SK-N-SH (cell line): ENCODE results near the gene TFCP2L1. TPM values are rescaled to one million over a fixed set of nuclear protein-coding genes. Genes with fewer than 3 reads are reported as not detected.

ENCODE experiments used
- CTCF ChIA-PET: fragments of 300-600, 350-600 bp; formaldehyde crosslinking; extraction: SDS; loops from one replicate; lab custom pipeline; 2021; lab: Yijun Ruan, JAX
- POLR2A ChIA-PET: fragments of 350-600 bp; sonication (Branson Sonifier 250); formaldehyde crosslinking; extraction: SDS; loops from one replicate; lab custom pipeline; 2020; ENCODE audit warnings: antibody characterized with exemption, inconsistent platforms; lab: Yijun Ruan, JAX
- DNase-seq: peaks from one replicate; pipeline ENCODE4 v3.0.0; 2012
- H2AFZ ChIP-seq: fragments of 200-600 bp; sonication (generic); 2 replicates; pipeline ENCODE4 v1.8.1; 2016; ENCODE audit warnings: antibody characterized with exemption, mild to moderate bottlenecking, low read depth
- H3F3A ChIP-seq: fragments of 200-600 bp; sonication (generic); replicated peaks from 2 replicates; pipeline ENCODE3; 2016; ENCODE audit warnings: antibody characterized with exemption, mild to moderate bottlenecking; ENCODE audit not compliant: insufficient read depth
- H3K27ac ChIP-seq, 2 experiments: fragments of 200-500 bp in 1 of 2; fragments of 200-600 bp in 1 of 2; sonication (Bioruptor generic) in 1 of 2; sonication (generic), shearing (Covaris generic) in 1 of 2; 2 replicates each; pipeline versions ENCODE4 v1.5.1 to v1.6.1; 2014 to 2016; ENCODE audit warnings: low read depth in 2 of 2, inconsistent platforms in 1 of 2, low read length in 1 of 2, mild to moderate bottlenecking in 1 of 2, mixed read lengths in 1 of 2
- H3K27me3 ChIP-seq: fragments of 200-600 bp; sonication (generic), shearing (Covaris generic); 2 replicates; pipeline ENCODE4 v1.6.1; 2016; ENCODE audit warnings: mixed run types; ENCODE audit not compliant: insufficient read depth
- H3K36me3 ChIP-seq, 2 experiments: fragments of 200-500 bp in 1 of 2; fragments of 200-600 bp in 1 of 2; sonication (Bioruptor generic) in 1 of 2; sonication (generic) in 1 of 2; replicated peaks in 1 of 2; 2 replicates each; pipeline versions ENCODE3 to v1.5.1; 2014 to 2016; ENCODE audit warnings: low read length in 1 of 2, mild to moderate bottlenecking in 1 of 2; ENCODE audit not compliant: insufficient read depth in 2 of 2, control insufficient read depth in 1 of 2
- H3K4me1 ChIP-seq, 2 experiments: fragments of 200-500 bp in 1 of 2; fragments of 200-600 bp in 1 of 2; sonication (Bioruptor generic) in 1 of 2; sonication (generic), shearing (Covaris generic) in 1 of 2; 2 replicates each; pipeline versions ENCODE4 v1.5.1 to v1.6.1; 2014 to 2016; ENCODE audit warnings: low read depth in 1 of 2, low read length in 1 of 2, mixed run types in 1 of 2; ENCODE audit not compliant: insufficient read depth in 2 of 2, control insufficient read depth in 1 of 2
- H3K4me2 ChIP-seq: fragments of 200-600 bp; sonication (generic), shearing (Covaris generic); 2 replicates; pipeline ENCODE4 v1.6.1; 2017; ENCODE audit warnings: mixed run types
- H3K4me3 ChIP-seq, 2 experiments: fragments of 200-500 bp in 1 of 2; fragments of 200-600 bp in 1 of 2; sonication (Bioruptor generic) in 1 of 2; sonication (generic), shearing (Covaris generic) in 1 of 2; 2 replicates each; pipeline versions ENCODE4 v1.5.1 to v1.8.1; 2014 to 2016; ENCODE audit warnings: low read depth in 2 of 2, inconsistent platforms in 1 of 2, low read length in 1 of 2, mild to moderate bottlenecking in 1 of 2, mixed read lengths in 1 of 2, moderate library complexity in 1 of 2
- H3K79me2 ChIP-seq: fragments of 200-600 bp; sonication (generic); 2 replicates; pipeline ENCODE4 v1.8.1; 2017; ENCODE audit warnings: mild to moderate bottlenecking; ENCODE audit not compliant: insufficient read depth
- H3K9ac ChIP-seq: fragments of 200-600 bp; sonication (generic); 2 replicates; pipeline ENCODE4 v1.6.1; 2017; ENCODE audit warnings: mixed run types
- H3K9me2 ChIP-seq: fragments of 200-600 bp; sonication (generic); 2 replicates; pipeline ENCODE4 v1.6.1; 2017; ENCODE audit warnings: mixed run types
- H3K9me3 ChIP-seq: fragments of 200-600 bp; sonication (generic); 2 replicates; pipeline ENCODE4 v1.6.1; 2017; ENCODE audit warnings: mixed run types, mild to moderate bottlenecking, moderate library complexity
- H4K20me1 ChIP-seq: fragments of 200-600 bp; sonication (generic); 2 replicates; pipeline ENCODE4 v1.6.1; 2017; ENCODE audit warnings: mild to moderate bottlenecking, mixed run types; ENCODE audit not compliant: insufficient read depth
- EP300 ChIP-seq, 2 experiments: IDR thresholded peaks; 2 replicates each; pipeline versions ENCODE4 v1.4.0 to v1.6.1; 2012; ENCODE audit warnings: borderline replicate concordance in 1 of 2, low read depth in 1 of 2, low read length in 1 of 2
- FOXJ3 ChIP-seq: sonication (generic); formaldehyde crosslinking; IDR thresholded peaks from 2 replicates; pipeline ENCODE4 v1.5.1; 2020; ENCODE audit warnings: mild to moderate bottlenecking, missing genetic modification reagents
- JUND ChIP-seq: IDR thresholded peaks from 2 replicates; pipeline ENCODE4 v1.4.0; 2012
- POLR2AphosphoS5 ChIP-seq: IDR thresholded peaks from 2 replicates; pipeline ENCODE4 v1.6.1; 2012; ENCODE audit warnings: low read depth, low read length
- RAD21 ChIP-seq: IDR thresholded peaks from 2 replicates; pipeline ENCODE4 v1.6.1; 2012; ENCODE audit warnings: mild to moderate bottlenecking, low read length
- RXRA ChIP-seq: IDR thresholded peaks from 2 replicates; pipeline ENCODE4 v1.4.0; 2012; ENCODE audit warnings: low read depth, mild to moderate bottlenecking, borderline replicate concordance
- TAF1 ChIP-seq: IDR thresholded peaks from 2 replicates; pipeline ENCODE4 v1.6.1; 2012; ENCODE audit warnings: low read depth, mild to moderate bottlenecking, low read length, moderate library complexity, borderline replicate concordance
- TEAD4 ChIP-seq: IDR thresholded peaks from 2 replicates; pipeline ENCODE4 v1.4.0; 2012; ENCODE audit warnings: mild to moderate bottlenecking, borderline replicate concordance; ENCODE audit not compliant: insufficient read depth
- YY1 ChIP-seq: IDR thresholded peaks from 2 replicates; pipeline ENCODE4 v1.4.0; 2012; ENCODE audit warnings: low read depth, mild to moderate bottlenecking
- WGBS: methylation state at CpG from one replicate; pipeline ENCODE4 v1.1.6; 2017; ENCODE audit warnings: low lambda C conversion rate; 5-methylcytosine and 5-hydroxymethylcytosine counted together
- polyA plus RNA-seq, 3 experiments: library from polyadenylated mRNA; depleted of rRNA; stranded (reverse); fragments of >200 nt; gene quantifications; 2 replicates each; pipeline ENCODE4 v1.2.3, GENCODE V29; 2012
- TF ChIP-seq, protein P1 (sequence below): fragments of 150-350 bp; IDR thresholded peaks from 2 replicates; pipeline ENCODE4 v1.6.1; 2016; ENCODE audit warnings: mild to moderate bottlenecking, low read depth, low read length
- TF ChIP-seq, protein P2 (sequence below): fragments of 150-350 bp; IDR thresholded peaks from 2 replicates; pipeline ENCODE4 v1.6.1; 2017; ENCODE audit warnings: antibody characterized with exemption, low read length, low read depth, borderline replicate concordance
- TF ChIP-seq, protein P3 (sequence below): IDR thresholded peaks from 2 replicates; pipeline ENCODE4 v1.4.0; 2012; ENCODE audit warnings: low read depth, borderline replicate concordance
- TF ChIP-seq, protein P4 (sequence below): IDR thresholded peaks from 2 replicates; pipeline ENCODE4 v1.6.1; 2012; ENCODE audit warnings: mild to moderate bottlenecking, low read depth, low read length, moderate library complexity
- TF ChIP-seq, protein P5 (sequence below): IDR thresholded peaks from 2 replicates; pipeline ENCODE4; 2012

Gene TFCP2L1
- polyA plus RNA-seq, 1 of the 3 experiments (the other 2 are of a cell fraction) = not detected

DNA sequence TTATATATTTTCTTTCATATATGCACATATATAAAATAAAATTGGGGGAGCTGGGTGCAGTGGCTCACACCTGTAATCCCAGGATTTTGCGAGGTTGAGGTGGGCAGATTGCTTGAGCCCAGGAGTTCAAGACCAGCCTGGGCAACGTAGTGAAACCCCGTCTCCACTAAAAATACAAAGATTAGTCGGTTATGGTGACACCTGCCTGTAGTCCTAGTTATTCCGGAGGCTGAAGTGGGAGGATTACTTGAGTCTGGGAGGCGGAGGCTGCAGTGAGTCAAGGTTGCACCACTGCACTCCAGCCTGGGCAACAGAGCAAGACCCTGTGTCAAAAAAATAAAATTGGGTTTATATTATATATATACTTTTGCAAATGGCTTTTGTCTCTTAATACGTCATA, 39.6 kb upstream of the TFCP2L1 start:
- no peaks in the 10 kb centered on the region for H3K9me3 ChIP-seq
- H3K79me2 ChIP-seq = no peaks in the 10 kb centered on the region
- H3K4me3 ChIP-seq = no peak overlapping the region
- no peaks in the 10 kb centered on the region for H4K20me1 ChIP-seq
- H3K27me3 ChIP-seq = no peaks in the 10 kb centered on the region
- DNase-seq = no peak
- H2AFZ ChIP-seq = no peak overlapping the region
- no peak overlapping the region for H3K4me2 ChIP-seq
- 72% methylated on average over 7 of the region's 7 CpGs for WGBS
- TF ChIP-seq EP300 (IDR thresholded peaks at IDR 0.05; ENCODE audit: borderline replicate concordance in 1 of 2, low read depth in 1 of 2, low read length in 1 of 2) (no peak), YY1 (no peak), FOXJ3 (no peak), POLR2AphosphoS5 (no peak), TEAD4 (no peak), RAD21 (no peak), RXRA (no peak), JUND (no peak), TAF1 (no peak)
- TF ChIP-seq, protein P1, sequence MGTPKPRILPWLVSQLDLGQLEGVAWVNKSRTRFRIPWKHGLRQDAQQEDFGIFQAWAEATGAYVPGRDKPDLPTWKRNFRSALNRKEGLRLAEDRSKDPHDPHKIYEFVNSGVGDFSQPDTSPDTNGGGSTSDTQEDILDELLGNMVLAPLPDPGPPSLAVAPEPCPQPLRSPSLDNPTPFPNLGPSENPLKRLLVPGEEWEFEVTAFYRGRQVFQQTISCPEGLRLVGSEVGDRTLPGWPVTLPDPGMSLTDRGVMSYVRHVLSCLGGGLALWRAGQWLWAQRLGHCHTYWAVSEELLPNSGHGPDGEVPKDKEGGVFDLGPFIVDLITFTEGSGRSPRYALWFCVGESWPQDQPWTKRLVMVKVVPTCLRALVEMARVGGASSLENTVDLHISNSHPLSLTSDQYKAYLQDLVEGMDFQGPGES = no peak
- TF ChIP-seq, protein P2, sequence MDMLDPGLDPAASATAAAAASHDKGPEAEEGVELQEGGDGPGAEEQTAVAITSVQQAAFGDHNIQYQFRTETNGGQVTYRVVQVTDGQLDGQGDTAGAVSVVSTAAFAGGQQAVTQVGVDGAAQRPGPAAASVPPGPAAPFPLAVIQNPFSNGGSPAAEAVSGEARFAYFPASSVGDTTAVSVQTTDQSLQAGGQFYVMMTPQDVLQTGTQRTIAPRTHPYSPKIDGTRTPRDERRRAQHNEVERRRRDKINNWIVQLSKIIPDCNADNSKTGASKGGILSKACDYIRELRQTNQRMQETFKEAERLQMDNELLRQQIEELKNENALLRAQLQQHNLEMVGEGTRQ = no peak
- TF ChIP-seq, protein P3, sequence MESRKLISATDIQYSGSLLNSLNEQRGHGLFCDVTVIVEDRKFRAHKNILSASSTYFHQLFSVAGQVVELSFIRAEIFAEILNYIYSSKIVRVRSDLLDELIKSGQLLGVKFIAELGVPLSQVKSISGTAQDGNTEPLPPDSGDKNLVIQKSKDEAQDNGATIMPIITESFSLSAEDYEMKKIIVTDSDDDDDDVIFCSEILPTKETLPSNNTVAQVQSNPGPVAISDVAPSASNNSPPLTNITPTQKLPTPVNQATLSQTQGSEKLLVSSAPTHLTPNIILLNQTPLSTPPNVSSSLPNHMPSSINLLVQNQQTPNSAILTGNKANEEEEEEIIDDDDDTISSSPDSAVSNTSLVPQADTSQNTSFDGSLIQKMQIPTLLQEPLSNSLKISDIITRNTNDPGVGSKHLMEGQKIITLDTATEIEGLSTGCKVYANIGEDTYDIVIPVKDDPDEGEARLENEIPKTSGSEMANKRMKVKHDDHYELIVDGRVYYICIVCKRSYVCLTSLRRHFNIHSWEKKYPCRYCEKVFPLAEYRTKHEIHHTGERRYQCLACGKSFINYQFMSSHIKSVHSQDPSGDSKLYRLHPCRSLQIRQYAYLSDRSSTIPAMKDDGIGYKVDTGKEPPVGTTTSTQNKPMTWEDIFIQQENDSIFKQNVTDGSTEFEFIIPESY = no peak
- TF ChIP-seq, protein P4, sequence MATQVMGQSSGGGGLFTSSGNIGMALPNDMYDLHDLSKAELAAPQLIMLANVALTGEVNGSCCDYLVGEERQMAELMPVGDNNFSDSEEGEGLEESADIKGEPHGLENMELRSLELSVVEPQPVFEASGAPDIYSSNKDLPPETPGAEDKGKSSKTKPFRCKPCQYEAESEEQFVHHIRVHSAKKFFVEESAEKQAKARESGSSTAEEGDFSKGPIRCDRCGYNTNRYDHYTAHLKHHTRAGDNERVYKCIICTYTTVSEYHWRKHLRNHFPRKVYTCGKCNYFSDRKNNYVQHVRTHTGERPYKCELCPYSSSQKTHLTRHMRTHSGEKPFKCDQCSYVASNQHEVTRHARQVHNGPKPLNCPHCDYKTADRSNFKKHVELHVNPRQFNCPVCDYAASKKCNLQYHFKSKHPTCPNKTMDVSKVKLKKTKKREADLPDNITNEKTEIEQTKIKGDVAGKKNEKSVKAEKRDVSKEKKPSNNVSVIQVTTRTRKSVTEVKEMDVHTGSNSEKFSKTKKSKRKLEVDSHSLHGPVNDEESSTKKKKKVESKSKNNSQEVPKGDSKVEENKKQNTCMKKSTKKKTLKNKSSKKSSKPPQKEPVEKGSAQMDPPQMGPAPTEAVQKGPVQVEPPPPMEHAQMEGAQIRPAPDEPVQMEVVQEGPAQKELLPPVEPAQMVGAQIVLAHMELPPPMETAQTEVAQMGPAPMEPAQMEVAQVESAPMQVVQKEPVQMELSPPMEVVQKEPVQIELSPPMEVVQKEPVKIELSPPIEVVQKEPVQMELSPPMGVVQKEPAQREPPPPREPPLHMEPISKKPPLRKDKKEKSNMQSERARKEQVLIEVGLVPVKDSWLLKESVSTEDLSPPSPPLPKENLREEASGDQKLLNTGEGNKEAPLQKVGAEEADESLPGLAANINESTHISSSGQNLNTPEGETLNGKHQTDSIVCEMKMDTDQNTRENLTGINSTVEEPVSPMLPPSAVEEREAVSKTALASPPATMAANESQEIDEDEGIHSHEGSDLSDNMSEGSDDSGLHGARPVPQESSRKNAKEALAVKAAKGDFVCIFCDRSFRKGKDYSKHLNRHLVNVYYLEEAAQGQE = no peak
- TF ChIP-seq, protein P5, sequence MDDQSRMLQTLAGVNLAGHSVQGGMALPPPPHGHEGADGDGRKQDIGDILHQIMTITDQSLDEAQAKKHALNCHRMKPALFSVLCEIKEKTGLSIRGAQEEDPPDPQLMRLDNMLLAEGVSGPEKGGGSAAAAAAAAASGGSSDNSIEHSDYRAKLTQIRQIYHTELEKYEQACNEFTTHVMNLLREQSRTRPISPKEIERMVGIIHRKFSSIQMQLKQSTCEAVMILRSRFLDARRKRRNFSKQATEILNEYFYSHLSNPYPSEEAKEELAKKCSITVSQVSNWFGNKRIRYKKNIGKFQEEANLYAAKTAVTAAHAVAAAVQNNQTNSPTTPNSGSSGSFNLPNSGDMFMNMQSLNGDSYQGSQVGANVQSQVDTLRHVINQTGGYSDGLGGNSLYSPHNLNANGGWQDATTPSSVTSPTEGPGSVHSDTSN = no peak
- no peaks in the 10 kb centered on the region for H3F3A ChIP-seq
- no peak overlapping the region for H3K27ac ChIP-seq
- no peaks in the 10 kb centered on the region for H3K4me1 ChIP-seq
- H3K36me3 ChIP-seq = no peaks in the 10 kb centered on the region
- ChIA-PET CTCF (interaction anchor here (1.6 kb wide), 1 partner anchor 229 kb away, joined by 4 read pairs; no protein-coding TSS in a partner anchor), POLR2A (no interaction called here)
- H3K9me2 ChIP-seq = no peaks in the 10 kb centered on the region
- H3K9ac ChIP-seq = no peak overlapping the region
